Right atrium auricular region (tissue), 2 donors: ENCODE measurements around the gene LRP1. TPM values are rescaled to one million over a fixed set of nuclear protein-coding genes. Genes with fewer than 3 reads are reported as not detected.

Experiments
- DNase-seq: peaks from one replicate; pipeline ENCODE4 v3.0.0-alpha.2; 2019; ENCODE audit warnings: low spot score
- H3K27ac ChIP-seq, 2 donors: fragments of 200-600 bp; sonication (generic); 1 replicate in 1 of 2; 2 replicates in 1 of 2; pipeline ENCODE4 v1.5.1; 2016 to 2019
- H3K27me3 ChIP-seq, 2 donors: fragments of 200-600 bp; sonication (generic); one replicate each; pipeline versions ENCODE4 v1.5.1 to v1.6.0; 2017 to 2019
- H3K36me3 ChIP-seq: fragments of 200-600 bp; sonication (generic); one replicate; pipeline ENCODE4 v1.5.1; 2016
- H3K4me1 ChIP-seq, 2 donors: fragments of 200-600 bp; sonication (generic); one replicate each; pipeline versions ENCODE4 v1.5.1 to v1.6.0; 2017 to 2019
- H3K4me3 ChIP-seq, 2 donors: fragments of 200-600 bp; sonication (generic); 1 replicate in 1 of 2; 2 replicates in 1 of 2; pipeline ENCODE4 v1.5.1; 2017 to 2019; ENCODE audit warnings: mild to moderate bottlenecking in 1 of 2, moderate library complexity in 1 of 2
- H3K9me3 ChIP-seq, 2 donors: fragments of 200-600 bp; sonication (generic); one replicate each; pipeline ENCODE4 v1.5.1; 2019
- CTCF ChIP-seq, 2 donors: fragments of 200-600 bp; sonication (generic); IDR thresholded peaks; one replicate each; pipeline ENCODE4 v1.5.1; 2019; ENCODE audit warnings: antibody characterized with exemption in 2 of 2
- total RNA-seq, 2 donors: library from RNA; depleted of rRNA; stranded (reverse); fragments of >200 nt; gene quantifications; one replicate each; pipeline ENCODE4 v1.1.0, GENCODE V29; 2016

Gene LRP1
- total RNA-seq, 2 donors from 2014 or later, result 89.4 to 211 TPM

- no peak for TF ChIP-seq CTCF (IDR thresholded peaks at IDR 0.05)
- Histone ChIP-seq H3K27me3 (peaks cover 8 to 20% of the 10 kb centered on the region in 2 donors), H3K4me1 (peaks cover 0 to 47% of the 10 kb centered on the region in 2 donors), H3K4me3 (peak within 1 kb of the TSS; percentile 37 to 55), H3K27ac (no peak within 1 kb of the TSS), H3K9me3 (no peaks in the 10 kb centered on the region), H3K36me3 (peaks cover 6% of the 10 kb centered on the region)
- DNase-seq, result no peak
Observed at GRCh38 chr12:57216014-57216911, 88.0 kb downstream of the LRP1 start, which contains the start of gene NXPH4. Gene NXPH4 (plus strand): TSS chr12:57216794. CDS start chr12:57216970, 176 bp downstream.

GRCh38 chr12:57216921-57217879 lies 88.9 kb downstream of the LRP1 start:
- peaks cover 0 to 47% of the 10 kb centered on the region in 2 donors for H3K4me1 ChIP-seq
- peak overlapping the region; percentile 25 to 55 for H3K4me3 ChIP-seq
- DNase-seq, result no peak
- peaks cover 9 to 26% of the 10 kb centered on the region in 2 donors for H3K27me3 ChIP-seq
- TF ChIP-seq CTCF (IDR thresholded peaks at IDR 0.05), result no peak
- H3K27ac ChIP-seq, result no peak overlapping the region
- no peaks in the 10 kb centered on the region for H3K9me3 ChIP-seq
- H3K36me3 ChIP-seq, result peaks cover 2% of the 10 kb centered on the region

- Histone ChIP-seq H3K9me3 (no peaks in the 10 kb centered on the region), H3K36me3 (no peaks in the 10 kb centered on the region), H3K27ac (no peak overlapping the region), H3K27me3 (peaks cover 17 to 26% of the 10 kb centered on the region in 2 donors), H3K4me1 (peaks cover 0 to 39% of the 10 kb centered on the region in 2 donors), H3K4me3 (no peak overlapping the region)
- no peak for TF ChIP-seq CTCF (IDR thresholded peaks at IDR 0.05)
- no peak for DNase-seq
Observed at GRCh38 chr12:57218030-57218853, 90.0 kb downstream of the LRP1 start.

GRCh38 chr12:57219205-57219992 lies 91.1 kb downstream of the LRP1 start:
- Histone ChIP-seq H3K4me1 (peaks cover 0 to 28% of the 10 kb centered on the region in 2 donors), H3K36me3 (no peaks in the 10 kb centered on the region), H3K4me3 (no peak overlapping the region), H3K9me3 (no peaks in the 10 kb centered on the region), H3K27me3 (peaks cover 26 to 28% of the 10 kb centered on the region in 2 donors), H3K27ac (no peak overlapping the region)
- TF ChIP-seq CTCF (IDR thresholded peaks at IDR 0.05), result no peak
- DNase-seq, result no peak
